Stimulated activated CD8-positive, alpha-beta memory T cell treated with anti-CD3 and anti-CD28 coated beads, Interleukin-7, amount 100 ng/mL, for 4 hours (primary cell): ENCODE measurements around the gene TNFSF8.

Experiments
- DNase-seq, 2 donors: peaks; one replicate each; pipeline ENCODE4 v3.0.0-alpha.2; 2020; ENCODE audit warnings: low read depth in 2 of 2

The TNFSF8 gene

DNA sequence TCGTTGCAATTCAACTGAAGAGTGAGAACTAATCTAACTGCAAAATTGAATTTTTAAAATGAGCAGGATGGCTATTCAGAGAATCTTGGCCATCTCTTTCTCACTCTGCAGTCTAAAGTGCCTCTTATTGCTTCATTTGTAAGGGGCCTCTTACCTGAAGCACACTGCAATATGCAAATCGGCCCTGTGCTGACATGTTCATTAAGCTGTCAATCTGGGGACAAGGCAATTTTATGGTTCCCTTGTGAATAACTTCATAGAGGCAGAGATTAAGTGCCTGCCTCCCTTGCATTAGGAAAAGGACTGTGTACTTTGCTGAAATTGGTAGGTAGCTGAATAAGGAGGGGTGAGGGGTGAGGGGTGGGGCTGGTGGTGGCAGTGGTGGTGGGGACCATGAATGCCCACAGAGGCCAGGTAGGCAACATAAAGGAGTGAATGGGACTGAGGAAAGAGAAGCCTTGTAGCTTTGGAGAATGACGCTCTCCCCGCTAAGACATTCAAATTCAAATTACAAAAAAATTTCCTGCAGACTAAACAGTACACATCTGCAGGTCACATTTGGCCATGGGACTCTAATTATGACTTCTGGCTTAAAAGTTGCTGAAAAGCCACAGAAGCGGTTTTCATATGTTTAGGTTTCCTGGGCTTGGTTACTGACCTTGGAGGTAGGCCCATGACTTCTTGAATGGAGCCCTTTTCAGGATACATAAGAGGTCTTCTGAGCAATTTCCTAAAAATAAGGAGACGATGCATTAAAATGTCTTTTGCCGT lies 25.0 kb downstream of the TNFSF8 start:
- DNase-seq = no peak

DNA sequence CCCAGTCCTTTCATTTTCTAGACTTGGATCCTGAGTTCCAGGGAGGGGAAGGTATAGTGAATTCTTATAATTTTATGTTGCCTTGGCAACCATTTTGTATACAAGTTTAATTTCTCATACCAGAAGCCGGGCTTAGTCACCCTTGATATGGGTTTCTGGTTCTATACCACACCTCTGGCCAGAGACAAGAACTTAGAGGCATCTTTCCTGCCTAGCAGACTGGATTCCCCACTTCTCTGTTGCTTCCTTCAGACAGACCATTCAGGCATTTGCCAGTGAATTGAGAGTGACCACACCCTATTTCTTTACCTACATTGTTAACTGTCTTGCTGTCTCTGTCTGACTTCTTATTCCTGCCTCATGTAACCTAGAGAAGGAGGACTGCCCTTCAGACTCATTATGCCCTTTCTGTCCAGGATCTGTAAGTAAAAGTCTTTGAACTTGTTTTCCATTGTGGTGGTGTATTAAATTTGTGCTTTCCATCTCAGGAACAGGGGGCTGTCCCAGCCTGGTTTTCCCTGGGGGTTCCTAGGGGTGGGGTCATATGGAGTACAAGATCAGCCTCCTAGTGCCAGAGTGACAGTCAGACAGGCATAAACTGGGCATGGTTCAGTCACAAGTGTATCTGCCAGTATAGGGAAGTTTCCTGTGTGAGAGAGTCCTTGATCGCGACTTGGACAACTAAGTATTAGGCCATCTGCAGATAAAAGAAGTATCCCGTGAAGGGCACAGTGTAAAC lies 27.4 kb downstream of the TNFSF8 start:
- no peak for DNase-seq

DNA sequence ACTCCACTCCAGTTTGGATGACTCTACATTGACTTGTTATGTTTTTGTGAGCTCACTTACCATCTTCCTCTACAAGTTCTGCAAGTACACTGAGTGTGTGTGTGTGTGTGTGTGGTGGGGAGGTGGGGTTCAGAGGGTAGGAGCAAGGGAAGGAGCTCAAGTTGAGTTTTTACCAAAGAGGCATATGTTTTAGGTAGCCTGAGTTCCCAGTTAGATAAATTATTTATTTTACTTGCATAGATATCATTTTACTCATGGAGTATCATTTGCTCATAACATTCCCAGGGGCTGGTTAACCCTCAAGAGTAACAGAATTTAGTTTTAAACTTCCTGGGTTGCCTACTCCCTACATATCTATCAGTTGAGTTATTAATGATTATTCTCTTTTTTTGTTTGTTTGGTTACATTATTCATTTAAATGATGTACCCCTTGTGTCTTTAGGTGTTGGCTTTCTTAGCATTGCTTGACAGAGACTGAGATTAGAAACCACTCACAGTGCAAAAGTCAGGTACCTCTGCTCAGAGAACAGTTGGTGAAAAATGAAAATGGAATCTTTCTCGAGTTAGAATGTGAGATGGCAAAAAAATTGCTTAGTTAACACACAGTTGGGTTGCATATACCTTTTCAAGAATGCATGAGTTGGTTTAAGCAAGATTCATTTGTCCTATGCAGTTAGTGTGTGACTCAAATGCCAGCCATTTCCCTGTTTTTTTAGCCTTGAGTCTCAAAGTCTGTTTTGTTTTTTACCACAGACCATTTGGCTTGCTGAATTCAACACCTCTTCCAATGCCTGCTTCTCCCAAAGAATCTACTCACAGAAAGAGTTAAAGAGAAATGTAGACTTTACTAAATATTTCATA lies 29.2 kb downstream of the TNFSF8 start:
- no peak for DNase-seq

DNA sequence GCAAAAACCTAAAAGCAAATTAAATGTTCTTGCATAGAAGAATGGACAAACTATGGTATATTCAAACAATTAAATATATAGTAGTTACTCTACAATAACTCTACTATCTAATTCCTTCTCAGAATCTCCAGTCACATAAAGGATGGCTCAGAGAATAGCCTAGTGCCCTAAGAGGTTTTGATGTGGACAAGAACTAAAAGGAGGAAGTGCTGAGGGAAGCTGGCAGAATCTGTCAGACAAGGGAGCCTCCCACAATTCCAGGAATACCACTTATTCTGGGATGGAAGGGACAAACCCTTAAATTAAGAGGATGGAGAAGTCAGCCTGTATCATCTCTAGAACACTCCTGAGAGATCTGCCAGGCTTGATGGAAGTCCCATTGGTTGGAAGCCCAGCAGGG lies 30.4 kb downstream of the TNFSF8 start:
- no peak for DNase-seq

DNA sequence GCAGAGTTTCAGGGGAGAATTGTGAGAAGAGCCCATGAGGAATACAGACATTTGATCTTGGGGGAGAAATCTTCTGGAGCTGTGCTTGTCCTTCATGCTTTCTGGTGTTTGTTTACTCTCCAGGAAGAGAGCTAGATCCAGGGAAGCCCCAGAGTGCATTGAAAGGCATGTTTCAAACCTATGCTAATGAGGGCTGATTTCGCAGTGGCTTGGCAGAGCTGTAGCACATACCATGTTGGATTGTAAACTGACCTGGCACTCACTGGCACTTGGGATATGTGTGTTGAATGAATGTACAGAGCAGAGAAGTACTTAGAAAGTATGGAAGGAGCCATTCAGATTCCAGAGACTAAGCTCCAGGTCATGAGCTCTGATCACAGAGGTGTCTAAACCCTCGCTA lies 30.9 kb downstream of the TNFSF8 start:
- DNase-seq = no peak

DNA sequence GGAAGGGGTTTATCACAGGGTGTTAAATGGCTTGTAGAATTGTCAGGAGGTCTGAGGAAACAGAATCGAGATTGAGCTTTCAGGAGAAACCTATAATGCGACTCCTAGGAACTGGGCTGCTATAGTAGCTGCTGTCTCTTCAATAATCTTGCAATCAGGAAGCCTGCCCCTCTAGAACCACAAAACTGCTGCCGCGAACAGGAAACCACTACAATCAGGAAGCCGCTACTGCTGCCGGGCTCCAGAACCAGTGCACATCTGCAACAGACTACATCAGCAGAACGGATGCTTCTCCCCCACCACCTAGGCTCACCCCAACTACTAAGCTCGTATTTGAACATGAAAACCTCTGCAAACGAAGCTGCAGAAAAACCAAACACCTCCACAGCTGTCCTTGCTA lies 31.6 kb downstream of the TNFSF8 start:
- DNase-seq = peak; percentile 64 to 67

DNA sequence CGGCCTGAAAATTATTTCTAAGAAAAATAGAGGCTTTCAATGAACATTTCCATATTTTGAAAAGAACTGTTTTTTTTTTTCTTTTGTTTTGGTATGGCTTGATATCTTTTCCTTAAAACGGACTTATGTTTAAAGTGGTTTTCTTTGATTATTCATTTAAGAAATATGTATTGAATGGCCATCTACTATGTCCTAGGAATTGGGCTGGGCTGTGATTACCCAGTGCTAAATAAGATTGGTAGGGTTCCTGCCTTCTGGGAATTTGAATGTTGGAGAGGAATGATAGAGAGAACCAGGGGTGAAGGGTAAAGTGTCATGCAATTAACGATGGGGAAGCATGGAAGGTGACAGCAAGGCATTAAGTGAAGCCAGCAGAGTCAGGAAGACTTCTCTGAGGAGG lies 33.2 kb downstream of the TNFSF8 start:
- no peak for DNase-seq

DNA sequence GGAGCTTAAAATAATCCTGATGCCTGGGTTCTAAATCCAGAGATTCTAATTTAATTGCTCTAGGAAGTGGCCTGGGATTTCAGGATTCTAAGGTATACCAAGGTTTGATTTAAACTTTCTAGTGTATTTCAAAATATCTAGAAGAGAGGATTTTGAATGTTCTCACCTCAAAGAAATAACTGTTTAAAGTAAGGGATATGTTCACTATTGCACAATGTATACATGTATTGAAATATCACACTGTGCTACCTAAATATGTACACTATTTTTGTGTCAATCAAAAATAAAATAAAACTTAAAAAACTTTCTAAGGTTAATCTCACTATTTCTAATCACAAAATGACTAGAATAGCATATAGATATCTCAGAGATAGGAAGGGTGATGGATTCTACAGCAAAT lies 34.0 kb downstream of the TNFSF8 start:
- DNase-seq = no peak

DNA sequence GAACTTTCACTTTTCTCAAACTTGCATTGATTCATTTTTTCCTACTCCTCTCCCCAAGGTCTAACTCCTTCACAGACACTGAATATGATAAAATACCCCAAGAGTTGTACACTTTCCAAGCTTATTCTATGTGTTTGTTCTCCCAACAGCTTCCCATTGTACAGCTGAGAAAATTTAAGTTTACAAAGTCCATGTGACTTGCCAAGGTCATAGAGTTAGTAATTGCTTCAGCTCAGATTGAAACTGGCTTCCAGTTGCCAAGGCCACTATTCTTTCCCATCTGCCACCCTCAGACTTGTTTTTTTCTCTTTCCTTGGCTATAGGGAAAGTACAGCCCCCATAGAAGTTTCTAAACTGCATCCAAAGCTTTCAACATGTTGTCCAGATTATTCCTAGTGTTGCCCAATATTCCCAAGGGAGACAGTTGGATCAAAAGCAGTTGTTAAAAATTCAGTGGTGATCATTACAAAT lies 34.8 kb downstream of the TNFSF8 start:
- DNase-seq = no peak

DNA sequence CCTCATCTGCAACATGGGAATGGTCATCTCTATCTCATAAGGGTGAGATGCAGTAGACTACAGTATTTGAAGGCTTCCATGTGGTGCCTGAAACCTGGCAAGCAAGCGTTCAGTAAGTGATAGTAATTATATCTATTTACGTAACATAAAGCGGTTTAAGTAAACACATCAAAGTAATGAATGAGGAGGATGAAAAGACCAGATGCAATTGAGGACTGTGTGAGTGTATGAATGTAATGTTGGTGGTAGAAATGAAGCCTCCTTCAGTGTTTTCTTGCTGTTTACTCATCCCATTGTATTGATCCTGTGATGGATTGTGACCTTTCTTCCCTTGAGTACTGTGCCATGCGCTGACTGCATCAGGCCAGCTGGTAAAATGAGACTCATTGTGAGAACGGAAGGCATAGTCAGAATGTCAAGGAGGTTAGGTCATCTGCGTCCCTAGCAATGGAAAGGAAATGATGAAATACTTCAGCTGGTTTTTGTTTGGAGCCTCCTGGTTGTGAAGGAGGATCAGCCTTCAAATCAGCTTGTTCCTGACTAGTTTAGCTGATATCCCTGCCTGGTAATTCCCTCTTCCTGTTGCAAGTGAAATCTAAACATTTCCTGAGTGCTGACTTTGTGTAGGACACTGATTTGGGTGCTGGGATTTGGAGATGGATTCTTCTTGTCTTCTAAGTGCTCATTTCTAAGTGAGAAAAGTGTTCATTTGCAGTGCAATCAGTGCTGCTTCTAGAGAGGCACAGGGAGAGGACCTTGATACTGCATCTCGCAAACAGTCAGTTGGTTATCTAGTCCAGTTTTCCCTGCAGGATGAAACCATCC lies 35.6 kb downstream of the TNFSF8 start:
- no peak for DNase-seq

DNA sequence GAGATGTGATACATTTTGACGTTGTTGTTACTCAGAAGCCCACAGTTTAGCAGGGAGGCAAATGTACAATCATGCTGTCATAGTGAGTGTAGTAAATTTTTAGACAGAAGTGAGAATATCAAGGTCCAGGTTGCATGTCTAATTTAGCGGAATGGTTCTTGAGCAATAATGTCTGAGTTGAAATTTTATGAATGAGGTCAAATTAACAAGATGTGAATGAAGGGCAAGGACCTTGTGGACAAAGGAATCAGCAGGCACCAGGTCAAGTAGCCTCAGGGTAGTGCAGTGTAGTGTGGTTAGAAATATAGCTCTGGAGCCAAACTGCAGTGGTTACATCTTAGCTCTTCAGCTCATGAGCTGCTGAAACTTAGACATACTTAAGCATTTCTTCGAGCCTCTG lies 36.2 kb downstream of the TNFSF8 start:
- DNase-seq = no peak

DNA sequence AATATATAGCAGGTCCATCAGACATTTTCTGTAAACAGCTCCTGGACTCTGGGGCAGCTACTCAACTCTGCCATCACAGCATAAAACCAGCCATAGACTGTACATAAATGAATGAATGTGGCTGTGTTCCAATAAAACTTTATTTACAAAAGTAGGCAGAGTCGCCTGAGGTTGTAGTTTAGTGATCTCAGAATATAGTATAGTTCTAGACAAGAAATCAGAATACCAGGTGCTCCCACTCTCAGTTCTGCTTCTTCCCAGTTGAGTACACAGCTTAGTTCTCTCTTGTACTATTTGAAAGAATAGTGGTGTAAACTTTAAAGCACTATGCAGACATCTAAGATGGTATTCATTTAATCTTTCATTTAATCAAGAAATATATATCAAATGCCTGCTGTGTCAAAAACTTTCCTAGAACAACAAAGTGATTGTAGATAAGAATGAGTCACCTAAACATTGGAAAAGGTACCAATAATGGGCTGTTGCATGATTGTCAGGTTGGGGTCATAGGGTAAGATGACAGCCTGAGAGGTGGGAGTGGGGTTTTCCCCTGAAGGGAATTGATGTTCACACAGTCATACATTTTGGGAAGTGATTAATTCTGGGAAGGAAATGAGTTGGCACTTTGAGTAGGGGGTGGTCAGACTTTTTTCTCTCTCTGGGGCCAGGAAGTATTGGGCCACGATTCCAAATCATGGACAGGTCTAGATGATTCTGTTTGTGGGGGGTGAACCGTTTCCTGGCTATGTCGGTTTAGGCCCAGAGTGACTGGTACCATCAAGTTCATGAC lies 37.0 kb downstream of the TNFSF8 start:
- peak; percentile 25 to 46 for DNase-seq

DNA sequence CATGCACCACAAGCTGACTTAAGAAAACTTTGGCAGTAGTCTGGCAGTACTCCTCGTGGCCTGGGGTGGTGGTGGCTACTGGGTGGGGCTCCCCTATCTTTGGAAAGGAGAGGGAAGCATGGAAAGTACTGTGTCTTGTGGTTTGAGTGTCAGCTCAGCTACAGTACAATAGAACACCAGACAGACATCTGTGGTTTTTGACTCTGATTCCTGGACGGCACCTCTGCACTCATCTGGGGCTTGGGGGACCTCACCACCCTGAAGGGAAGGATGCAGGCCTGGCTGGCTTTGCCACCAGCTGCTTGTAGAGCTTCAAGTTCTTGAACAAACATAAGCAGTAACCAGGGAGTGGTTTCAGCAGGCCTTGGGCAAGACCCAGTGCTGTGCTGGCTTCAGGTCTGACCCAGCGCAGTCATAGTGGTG lies 40.6 kb downstream of the TNFSF8 start:
- DNase-seq = no peak

DNA sequence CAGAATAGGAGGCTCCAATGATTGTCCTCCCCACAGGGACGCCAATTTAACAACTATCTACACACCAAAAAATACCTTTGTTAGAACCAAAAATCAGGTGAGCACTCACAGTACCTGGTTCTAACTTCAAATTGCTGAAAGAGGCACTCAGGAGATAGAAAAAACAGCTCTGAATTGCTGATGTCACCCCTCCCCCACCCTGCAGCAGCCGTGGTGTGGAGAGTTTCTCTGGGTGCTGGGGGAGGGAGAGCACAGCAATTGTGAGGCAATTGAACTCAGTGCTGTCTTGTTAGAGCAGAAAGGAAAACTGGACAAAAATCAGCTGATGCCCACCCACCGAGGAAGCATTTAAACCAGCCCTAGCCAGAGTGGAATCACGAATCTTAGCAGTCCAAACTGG lies 41.8 kb downstream of the TNFSF8 start:
- DNase-seq = no peak

DNA sequence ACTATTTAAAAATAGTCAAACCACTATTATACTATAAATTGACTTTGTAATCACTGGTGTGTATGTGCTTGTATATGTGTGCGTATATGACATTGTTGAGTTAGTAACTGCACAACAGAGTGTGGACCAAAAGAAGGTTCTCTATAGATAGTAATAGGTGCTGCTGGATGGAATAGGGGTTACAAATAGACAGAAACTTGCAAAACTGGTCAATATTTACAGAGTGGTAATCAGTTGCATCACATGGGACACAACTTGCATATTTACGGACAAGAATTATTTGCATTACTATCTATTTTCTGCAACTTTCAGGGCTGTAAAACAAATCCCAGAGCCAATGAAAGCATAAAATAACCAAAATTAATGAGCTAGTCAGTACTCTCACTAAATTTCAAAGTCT lies 42.4 kb downstream of the TNFSF8 start:
- no peak for DNase-seq

DNA sequence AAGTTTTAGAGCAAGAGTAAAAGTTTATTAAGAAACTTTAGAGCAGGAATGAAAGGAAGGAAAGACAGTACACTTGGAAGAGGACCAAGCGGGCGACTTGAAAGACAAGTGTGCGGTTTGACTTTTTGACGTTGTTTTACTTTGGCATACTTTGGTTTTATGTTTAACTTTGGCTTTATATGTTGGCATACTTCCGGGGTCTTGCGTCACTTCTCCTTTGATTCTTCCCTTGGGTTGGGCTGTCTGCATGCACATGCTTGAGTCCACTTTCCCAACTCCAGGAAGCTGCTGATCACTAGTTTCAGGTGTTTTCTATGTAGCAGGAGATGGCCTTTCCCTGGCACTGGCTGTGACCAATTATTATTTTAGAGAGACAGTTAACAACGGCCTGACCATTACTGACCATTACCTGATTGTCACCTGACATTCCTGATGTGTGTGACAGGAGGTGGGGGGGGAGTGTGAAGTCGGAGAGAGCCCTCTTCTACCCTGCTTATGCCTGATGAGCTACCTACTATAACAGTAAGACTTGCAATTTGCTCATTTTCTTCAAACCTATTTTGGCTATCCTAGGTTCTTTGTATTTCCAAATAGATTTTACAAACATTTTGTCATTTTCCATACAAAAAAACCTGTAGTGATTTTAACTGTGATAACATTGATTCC lies 45.5 kb downstream of the TNFSF8 start:
- DNase-seq = no peak

DNA sequence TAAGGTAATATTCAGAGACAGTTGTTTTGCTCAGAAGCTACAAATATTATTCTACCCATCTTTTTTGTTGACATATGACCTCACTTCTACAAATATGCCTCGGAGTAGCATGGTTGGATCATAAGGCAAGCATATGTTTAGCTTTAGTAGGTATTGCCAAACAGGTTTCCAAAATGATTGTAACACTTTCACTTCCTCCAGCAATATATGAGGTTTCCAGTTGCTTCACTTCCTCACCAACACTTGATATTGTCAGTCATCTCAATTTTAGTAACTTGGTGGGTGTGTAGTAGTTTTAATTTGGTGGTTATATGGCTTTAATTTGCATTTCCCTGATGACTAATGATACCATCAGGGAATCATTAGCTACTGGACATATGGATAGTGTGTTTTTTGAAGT lies 46.7 kb downstream of the TNFSF8 start:
- no peak for DNase-seq

DNA sequence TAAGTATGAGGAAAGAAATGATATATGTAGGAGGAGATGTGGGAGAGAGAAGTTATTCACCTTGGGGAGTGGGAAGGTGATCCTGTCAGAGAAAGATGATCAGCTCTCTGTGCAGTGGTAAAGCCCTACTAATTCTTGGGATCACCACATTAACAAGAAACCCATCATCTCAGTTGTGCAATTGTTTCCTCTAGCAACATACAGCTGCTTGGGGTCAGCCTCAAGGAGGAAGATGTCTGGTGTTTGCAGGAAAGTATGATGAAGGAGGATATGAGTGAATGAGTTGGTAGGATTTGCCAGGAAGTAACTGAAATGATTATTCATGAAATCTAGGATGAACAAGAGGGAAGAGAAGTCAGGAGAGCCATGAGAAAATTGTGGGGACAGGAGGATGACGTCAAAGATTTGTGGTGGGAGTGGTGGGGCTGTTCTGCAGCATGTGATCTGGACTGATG lies 50.1 kb downstream of the TNFSF8 start:
- no peak for DNase-seq

DNA sequence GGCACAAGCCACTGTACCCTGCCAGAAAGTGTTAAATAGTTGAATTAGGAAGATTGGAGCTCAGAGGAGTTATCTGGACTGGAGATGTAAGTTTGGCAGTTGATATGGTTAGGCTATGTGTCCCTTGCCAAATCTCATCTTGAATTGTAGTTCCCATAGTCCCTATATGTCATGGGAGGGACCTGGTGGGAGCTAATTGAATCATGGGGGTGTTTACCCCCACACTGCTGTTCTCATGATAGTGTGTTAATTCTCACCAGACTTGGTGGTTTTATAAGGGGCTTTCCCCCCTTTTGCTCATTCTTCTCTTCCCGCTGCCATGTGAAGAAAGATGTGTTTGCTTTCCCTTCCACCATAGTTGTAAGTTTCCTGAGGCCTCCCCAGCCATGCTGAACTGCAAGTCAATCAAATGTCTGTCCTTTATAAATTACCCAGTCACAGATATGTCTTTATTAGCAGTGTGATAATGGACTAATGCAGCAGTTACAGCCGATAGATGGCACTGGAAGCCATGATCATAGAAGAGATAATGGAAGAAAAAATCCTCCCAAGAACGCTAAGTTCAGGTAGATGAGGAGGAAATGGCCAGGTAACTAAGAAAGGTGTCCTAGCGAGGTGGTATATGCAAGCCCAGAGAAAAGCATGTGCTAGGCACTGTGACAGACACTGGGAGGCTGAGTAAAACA lies 51.4 kb downstream of the TNFSF8 start:
- no peak for DNase-seq
